Muscle layer of duodenum (tissue), 2 donors: Measurements from ENCODE around the gene KRT12.

Experiments
- H3K27ac ChIP-seq: one replicate; pipeline ENCODE4 v1.7.0; 2013; ENCODE audit warnings: mild to moderate bottlenecking, low read length
- H3K27me3 ChIP-seq: one replicate; pipeline ENCODE4 v1.7.0; 2013; ENCODE audit warnings: low read depth, mild to moderate bottlenecking, control low read depth, low read length
- H3K36me3 ChIP-seq, 2 donors: one replicate each; pipeline ENCODE4 v1.7.0; 2013; ENCODE audit warnings: low read length in 2 of 2, control low read depth in 1 of 2, mild to moderate bottlenecking in 1 of 2; ENCODE audit not compliant: insufficient read depth in 2 of 2, control insufficient read depth in 1 of 2
- H3K4me1 ChIP-seq, 2 donors: one replicate each; pipeline ENCODE4 v1.7.0; 2013; ENCODE audit warnings: low read length in 2 of 2, mild to moderate bottlenecking in 2 of 2, control low read depth in 1 of 2, moderate library complexity in 1 of 2; ENCODE audit not compliant: insufficient read depth in 2 of 2, control insufficient read depth in 1 of 2
- H3K4me3 ChIP-seq, 2 donors: one replicate each; pipeline ENCODE4 v1.7.0; 2013; ENCODE audit warnings: low read length in 2 of 2, low read depth in 1 of 2, mild to moderate bottlenecking in 1 of 2
- H3K9me3 ChIP-seq, 2 donors: one replicate each; pipeline ENCODE4 v1.7.0; 2013; ENCODE audit warnings: low read length in 2 of 2, control low read depth in 1 of 2, mild to moderate bottlenecking in 1 of 2; ENCODE audit not compliant: control insufficient read depth in 1 of 2
- donor health status: healthy.

KRT12 gene

GRCh38 chr17:40883031-40883430 is 16.0 kb upstream of the KRT12 start:
- Histone ChIP-seq H3K36me3 (no peaks in the 10 kb centered on the region), H3K4me1 (no peaks in the 10 kb centered on the region), H3K27me3 (no peaks in the 10 kb centered on the region), H3K4me3 (peak overlapping the region in 1 of 2 donors; percentile 50), H3K9me3 (no peaks in the 10 kb centered on the region), H3K27ac (peak overlapping the region; percentile 28)

- Histone ChIP-seq H3K36me3 (no peaks in the 10 kb centered on the region), H3K27me3 (no peaks in the 10 kb centered on the region), H3K4me1 (no peaks in the 10 kb centered on the region), H3K9me3 (no peaks in the 10 kb centered on the region), H3K4me3 (no peak overlapping the region), H3K27ac (no peak overlapping the region)
These were observed 12.0 kb upstream of the KRT12 start for GRCh38 chr17:40879026-40879425.

GRCh38 chr17:40878044-40878443 is 11.0 kb upstream of the KRT12 start:
- no peaks in the 10 kb centered on the region for H3K9me3 ChIP-seq
- H3K27me3 ChIP-seq, result no peaks in the 10 kb centered on the region
- H3K27ac ChIP-seq, result no peak overlapping the region
- no peak overlapping the region for H3K4me3 ChIP-seq
- no peaks in the 10 kb centered on the region for H3K36me3 ChIP-seq
- no peaks in the 10 kb centered on the region for H3K4me1 ChIP-seq

GRCh38 chr17:40873801-40874200 is 6.8 kb upstream of the KRT12 start:
- H3K4me3 ChIP-seq, result no peak overlapping the region
- no peaks in the 10 kb centered on the region for H3K4me1 ChIP-seq
- H3K9me3 ChIP-seq, result no peaks in the 10 kb centered on the region
- H3K36me3 ChIP-seq, result no peaks in the 10 kb centered on the region
- H3K27ac ChIP-seq, result no peak overlapping the region
- H3K27me3 ChIP-seq, result no peaks in the 10 kb centered on the region

GRCh38 chr17:40873255-40873654 is 6.2 kb upstream of the KRT12 start:
- no peaks in the 10 kb centered on the region for H3K36me3 ChIP-seq
- no peaks in the 10 kb centered on the region for H3K9me3 ChIP-seq
- no peaks in the 10 kb centered on the region for H3K27me3 ChIP-seq
- no peaks in the 10 kb centered on the region for H3K4me1 ChIP-seq
- no peak overlapping the region for H3K27ac ChIP-seq
- no peak overlapping the region for H3K4me3 ChIP-seq

GRCh38 chr17:40872416-40872815 is 5.4 kb upstream of the KRT12 start:
- no peak overlapping the region for H3K4me3 ChIP-seq
- no peaks in the 10 kb centered on the region for H3K4me1 ChIP-seq
- H3K27me3 ChIP-seq, result no peaks in the 10 kb centered on the region
- no peaks in the 10 kb centered on the region for H3K36me3 ChIP-seq
- H3K9me3 ChIP-seq, result no peaks in the 10 kb centered on the region
- no peak overlapping the region for H3K27ac ChIP-seq

GRCh38 chr17:40871316-40871715 is 4.3 kb upstream of the KRT12 start:
- H3K27me3 ChIP-seq, result no peaks in the 10 kb centered on the region
- H3K36me3 ChIP-seq, result no peaks in the 10 kb centered on the region
- H3K4me3 ChIP-seq, result no peak overlapping the region
- no peaks in the 10 kb centered on the region for H3K4me1 ChIP-seq
- H3K27ac ChIP-seq, result no peak overlapping the region
- no peaks in the 10 kb centered on the region for H3K9me3 ChIP-seq

- no peaks in the 10 kb centered on the region for H3K4me1 ChIP-seq
- H3K27ac ChIP-seq, result no peak overlapping the region
- no peaks in the 10 kb centered on the region for H3K36me3 ChIP-seq
- no peaks in the 10 kb centered on the region for H3K9me3 ChIP-seq
- H3K27me3 ChIP-seq, result no peaks in the 10 kb centered on the region
- H3K4me3 ChIP-seq, result no peak overlapping the region
These were observed 3.1 kb upstream of the KRT12 start for GRCh38 chr17:40870136-40870535.

GRCh38 chr17:40864661-40865390 is 2.2 kb downstream of the KRT12 start:
- no peaks in the 10 kb centered on the region for H3K4me1 ChIP-seq
- no peaks in the 10 kb centered on the region for H3K9me3 ChIP-seq
- H3K36me3 ChIP-seq, result no peaks in the 10 kb centered on the region
- H3K27me3 ChIP-seq, result peaks cover 6% of the 10 kb centered on the region
- no peak overlapping the region for H3K4me3 ChIP-seq
- no peak overlapping the region for H3K27ac ChIP-seq

GRCh38 chr17:40862985-40863733 is 3.9 kb downstream of the KRT12 start:
- Histone ChIP-seq H3K27ac (no peak overlapping the region), H3K36me3 (no peaks in the 10 kb centered on the region), H3K4me1 (no peaks in the 10 kb centered on the region), H3K4me3 (no peak overlapping the region), H3K9me3 (no peaks in the 10 kb centered on the region), H3K27me3 (peaks cover 6% of the 10 kb centered on the region)

GRCh38 chr17:40859536-40859935 is 7.5 kb downstream of the KRT12 start:
- Histone ChIP-seq H3K9me3 (no peaks in the 10 kb centered on the region), H3K4me1 (no peaks in the 10 kb centered on the region), H3K27me3 (peaks cover 6% of the 10 kb centered on the region), H3K27ac (no peak overlapping the region), H3K4me3 (no peak overlapping the region), H3K36me3 (no peaks in the 10 kb centered on the region)
